Fibroblast of peridontal ligament (primary cell): ENCODE measurements around the gene NOX3.
"Not testable (repeated sequence)": the region's sequence is repeated elsewhere in the genome, so short reads cannot be mapped to it uniquely, and the experiment has no call there.

Experiments used
- DNase-seq: peaks from one replicate; pipeline ENCODE4 v3.0.0-alpha.2; 2010; ENCODE audit errors: extremely low read depth

Gene NOX3

DNA sequence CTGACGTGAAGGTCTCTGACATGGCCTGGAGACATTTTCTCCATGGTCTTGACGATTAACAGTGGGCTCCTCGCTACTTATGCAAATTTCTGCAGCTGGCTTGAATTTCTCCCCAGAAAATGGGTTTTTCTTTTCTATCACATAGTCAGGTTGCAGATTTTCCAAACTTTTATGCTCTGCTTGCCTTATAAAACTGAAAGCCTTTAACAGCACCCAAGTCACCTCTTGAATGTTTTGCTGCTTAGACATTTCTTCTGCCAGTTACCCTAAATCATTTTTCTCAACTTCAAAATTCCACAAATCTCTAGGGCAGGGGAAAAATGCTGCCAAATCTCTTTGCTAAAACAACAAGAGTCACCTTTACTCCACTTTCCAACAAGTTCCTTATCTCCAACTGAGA, 12.9 kb upstream of the NOX3 start:
- DNase-seq = not testable (repeated sequence)

DNA sequence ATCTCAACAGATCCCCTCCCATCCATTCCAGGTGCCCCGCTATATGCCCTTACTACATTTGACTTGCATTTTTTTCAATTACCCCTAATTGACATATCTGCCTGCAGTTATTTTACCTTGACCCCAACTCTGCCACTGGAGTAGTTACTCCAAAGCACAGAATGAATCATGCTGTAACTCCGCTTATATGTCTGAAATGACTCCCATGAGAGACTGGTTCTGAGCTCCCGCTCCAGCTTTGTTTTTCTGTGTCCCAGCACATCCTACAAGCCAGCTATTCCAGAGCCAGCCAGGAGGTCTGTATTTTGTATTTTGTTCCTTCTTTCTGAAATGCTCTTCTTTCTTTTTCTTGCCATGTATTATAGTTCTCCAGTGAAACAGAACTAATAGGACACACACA, 10.9 kb upstream of the NOX3 start:
- peak; percentile 62 for DNase-seq

DNA sequence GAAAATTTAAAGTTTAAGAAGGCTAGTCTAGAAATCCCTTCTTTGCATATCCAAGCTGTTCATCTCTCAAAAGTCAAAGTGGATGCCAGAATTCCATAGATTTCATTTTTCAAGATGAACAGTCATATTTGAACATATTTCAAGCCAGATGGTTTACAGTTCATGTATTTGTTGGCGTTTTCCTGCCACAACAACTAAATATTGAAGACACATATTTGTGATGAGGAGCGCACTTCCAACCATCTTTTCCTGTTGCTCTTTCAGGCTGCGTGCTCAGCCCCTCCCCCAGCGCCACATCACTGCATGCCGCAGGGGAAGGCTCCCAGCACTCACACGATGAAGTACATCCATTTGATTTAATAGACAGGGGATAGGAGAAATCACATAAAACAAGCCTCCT, 5.9 kb upstream of the NOX3 start:
- DNase-seq = peak; percentile 66

DNA sequence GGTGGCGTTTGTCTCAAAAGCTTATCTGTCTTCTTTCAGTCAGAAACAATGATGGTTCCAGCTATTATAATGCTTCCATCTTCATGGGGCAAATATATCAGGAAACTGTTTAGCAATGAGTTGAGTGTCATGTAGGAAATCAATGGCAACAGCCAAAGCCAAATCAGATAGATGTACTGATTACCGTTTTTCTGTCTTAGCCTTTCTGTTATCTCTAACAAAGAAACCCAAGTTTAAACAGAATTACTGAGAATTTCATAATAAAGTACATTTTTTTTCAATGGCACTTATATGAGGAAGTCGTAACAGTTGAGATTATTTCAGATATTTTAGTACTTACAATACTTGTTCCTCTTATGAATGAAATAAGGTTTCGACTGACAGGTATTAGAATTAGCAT, 1.2 kb downstream of the NOX3 start:
- no peak for DNase-seq

DNA sequence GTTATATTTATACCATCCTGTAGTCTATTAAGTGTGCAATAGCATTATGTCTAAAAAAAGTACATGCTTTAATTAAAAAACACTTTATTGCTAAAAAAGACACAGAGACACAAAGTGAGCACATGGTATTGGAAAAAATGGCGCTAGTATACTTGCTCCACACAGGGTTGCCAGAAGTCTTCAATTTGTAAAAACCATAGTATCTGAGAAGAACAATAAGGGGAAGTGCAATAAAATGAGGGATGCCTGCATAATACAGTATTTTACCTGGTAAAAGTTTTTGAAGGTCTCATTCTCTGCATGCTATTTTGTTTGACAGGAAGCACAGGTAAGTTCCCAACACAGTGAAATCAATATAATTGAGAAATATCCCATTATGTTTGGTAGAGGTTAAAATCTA, 1.6 kb downstream of the NOX3 start:
- DNase-seq = no peak

DNA sequence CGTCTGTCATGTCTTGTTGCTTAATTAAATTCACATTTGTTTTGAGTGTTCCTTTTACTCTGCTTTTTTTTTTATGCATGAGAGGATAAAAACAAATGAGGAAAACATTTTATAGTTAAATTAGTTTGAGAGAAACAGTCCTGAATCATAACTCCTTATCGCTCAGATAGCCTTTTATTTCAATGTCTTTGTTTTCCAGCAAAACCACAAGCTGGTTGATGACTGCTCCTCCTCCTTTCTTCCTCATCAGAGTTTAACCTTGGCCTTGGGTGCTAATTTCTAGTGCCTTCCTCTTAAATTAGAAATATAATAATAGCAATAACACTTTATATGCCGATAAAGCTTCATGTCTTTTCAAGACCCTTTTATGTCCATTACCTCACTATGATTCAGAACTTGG, 3.1 kb downstream of the NOX3 start:
- DNase-seq = no peak

DNA sequence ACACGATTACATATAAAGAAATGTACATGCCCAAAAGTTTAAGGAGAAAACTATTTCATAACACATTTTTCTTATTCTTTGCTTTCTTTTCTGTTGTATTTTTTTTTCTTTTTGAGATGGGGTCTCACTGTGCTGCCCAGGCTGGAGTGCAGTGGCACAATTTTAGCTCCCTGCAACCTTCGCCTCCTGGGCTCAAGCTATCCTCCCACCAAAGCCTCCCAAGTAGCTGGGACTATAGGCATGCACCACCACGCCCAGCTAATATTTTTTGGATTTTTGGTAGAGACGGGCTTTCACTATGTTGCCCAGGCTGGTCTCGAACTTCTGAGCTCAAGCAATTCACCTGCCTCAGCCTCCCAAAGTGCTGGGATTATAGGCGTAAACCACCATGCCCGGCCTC, 4.1 kb downstream of the NOX3 start:
- DNase-seq = not testable (repeated sequence)

DNA sequence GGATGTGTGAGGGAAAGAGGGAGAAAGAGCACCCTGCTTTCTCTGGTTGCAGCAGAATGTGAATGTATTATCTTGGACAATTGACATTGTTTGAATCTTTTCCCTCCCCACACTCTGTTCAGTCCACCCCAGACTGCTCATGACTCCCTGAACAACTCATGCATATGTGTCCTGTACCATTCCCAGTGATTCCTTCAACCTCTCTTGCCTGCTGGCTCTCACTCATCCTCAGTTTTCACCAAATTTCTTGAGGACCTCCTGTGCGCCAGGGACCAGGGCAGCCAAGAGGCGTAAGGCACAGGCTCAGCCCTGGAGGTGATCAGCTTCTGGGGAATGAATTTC, 5.4 kb downstream of the NOX3 start:
- DNase-seq = no peak

DNA sequence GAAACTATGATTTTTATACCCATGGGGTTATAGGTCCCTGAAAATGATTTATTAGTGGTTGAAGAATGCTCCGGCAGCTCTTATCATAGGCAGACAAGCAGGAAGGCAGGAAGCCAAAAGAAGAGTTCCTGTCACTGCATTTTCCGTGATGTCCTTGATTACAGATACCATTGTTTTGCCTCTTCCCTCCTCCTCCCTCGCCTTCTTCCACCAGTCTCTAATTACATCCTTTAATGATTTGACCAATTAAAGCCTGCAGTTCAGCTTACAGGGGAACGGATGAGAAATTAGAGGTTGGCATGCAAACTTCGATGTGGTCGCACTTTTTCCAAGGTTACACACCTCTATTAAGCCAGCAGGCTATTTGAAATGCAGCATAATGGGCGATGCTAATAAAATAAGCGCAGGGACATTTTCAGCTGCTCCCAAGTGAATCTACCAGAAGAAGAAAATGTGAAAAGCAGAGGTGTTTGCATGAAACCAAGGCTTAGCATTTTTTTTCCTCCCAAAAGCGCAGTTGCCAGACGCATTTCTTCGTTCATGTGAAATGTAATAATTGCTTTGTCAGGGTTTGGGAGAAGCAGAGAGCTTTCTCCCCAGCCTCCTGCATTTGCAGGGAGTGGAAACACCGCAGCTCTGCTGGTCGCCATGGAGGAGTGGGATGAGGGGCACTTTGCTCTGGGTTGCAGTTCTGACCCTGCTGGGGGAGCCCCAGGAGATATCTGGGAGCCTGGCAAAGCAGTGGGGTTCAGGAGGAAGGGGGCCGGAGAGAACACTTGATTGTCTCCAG, 6.0 kb downstream of the NOX3 start:
- no peak for DNase-seq

DNA sequence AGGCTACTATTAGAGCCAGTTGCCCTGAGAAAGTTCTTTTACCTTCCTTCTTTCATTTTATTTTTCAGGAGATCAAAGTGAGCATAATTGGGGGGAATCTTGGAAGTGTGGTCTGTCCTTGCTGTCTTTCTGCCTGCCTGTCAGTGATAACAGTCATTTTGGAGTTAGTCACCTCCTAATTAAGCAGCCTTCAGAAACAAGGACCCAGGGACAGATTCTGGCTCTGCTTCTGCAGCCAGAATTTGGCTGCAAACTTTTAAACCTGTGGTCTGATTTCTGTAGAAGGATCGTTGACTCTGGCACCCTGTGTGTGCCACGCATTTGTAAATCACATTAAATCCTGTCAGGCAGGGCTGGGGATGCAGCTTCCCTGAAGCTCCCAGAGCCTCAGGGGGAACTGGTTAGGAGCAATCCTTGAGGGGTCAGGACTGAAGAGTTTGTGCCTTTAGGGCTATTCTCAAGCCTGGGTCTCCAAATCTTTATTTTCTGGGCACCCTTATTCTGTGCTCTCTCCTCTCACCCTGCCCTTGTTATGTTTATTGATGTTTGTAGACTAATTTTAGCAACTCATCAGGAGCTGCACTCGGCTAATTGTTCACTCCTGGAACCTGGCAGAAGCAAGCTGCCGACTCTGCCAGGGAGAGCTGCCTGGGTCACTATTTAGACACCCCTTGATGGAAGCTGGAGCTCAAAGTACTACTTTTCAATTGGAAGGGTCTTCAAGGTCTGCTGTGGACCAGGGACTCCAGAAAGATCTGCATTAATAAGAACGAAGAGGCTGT, 6.8 kb downstream of the NOX3 start:
- no peak for DNase-seq

DNA sequence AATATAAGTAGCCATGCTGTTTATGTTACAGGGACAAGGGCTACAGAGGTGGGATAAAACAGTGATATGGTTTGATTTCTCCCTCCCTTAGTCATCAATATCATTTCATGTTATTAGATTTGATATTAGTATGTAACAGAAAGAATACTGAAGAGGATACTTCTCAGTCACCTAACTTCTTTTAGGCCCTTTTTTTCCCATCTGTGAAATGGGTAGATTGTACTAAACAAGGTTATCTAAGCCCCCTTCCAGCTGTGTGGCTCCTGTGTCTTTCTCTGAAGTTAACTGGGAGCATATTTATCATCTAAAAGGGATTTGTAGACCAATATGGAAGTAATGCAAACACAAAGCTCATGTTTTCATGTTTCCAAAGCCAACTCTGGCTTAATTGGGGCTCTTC, 7.7 kb downstream of the NOX3 start:
- no peak for DNase-seq

DNA sequence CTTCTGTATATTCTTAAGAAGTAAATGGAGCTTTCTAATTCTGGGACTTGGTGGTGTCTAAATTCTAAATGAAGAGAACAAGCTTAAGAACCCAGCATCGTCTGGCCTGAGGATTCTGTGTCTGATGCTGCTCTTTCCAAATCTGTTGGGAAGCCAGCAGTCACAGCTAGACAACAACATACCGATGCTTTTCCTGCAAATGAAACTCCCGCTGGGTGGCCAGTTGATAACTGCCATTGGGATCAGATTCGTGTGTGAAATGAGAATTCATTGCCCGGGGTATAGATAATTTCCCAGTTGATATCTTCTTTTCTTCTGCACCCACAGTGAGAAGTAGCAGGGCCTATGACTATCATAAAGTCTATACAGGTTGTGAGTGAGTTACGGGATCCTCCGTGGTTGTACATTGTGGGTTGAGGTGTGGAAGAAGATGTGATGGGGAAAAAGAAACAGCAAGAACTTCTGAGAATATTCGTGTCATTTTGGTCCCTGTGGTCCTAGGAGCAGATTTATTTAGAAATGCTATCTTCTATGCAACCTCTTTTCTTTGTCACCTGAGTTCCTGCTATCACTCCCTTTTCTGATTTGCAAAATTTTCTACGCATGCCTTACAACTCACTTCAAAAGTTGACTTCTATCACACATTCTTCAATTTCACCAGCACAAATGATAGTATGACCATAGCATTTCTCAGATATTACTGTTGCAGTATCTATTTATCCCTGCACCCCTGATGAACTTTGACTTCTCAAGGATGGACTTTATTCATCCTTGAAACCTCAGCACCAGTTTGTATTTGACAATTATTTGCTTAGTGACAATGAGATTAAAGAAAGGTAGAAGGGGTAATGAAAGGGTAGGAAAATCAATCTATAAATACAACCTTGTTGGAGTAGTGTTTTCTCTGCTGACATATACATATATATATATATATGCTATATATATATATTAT, 10.4 kb downstream of the NOX3 start:
- no peak for DNase-seq

DNA sequence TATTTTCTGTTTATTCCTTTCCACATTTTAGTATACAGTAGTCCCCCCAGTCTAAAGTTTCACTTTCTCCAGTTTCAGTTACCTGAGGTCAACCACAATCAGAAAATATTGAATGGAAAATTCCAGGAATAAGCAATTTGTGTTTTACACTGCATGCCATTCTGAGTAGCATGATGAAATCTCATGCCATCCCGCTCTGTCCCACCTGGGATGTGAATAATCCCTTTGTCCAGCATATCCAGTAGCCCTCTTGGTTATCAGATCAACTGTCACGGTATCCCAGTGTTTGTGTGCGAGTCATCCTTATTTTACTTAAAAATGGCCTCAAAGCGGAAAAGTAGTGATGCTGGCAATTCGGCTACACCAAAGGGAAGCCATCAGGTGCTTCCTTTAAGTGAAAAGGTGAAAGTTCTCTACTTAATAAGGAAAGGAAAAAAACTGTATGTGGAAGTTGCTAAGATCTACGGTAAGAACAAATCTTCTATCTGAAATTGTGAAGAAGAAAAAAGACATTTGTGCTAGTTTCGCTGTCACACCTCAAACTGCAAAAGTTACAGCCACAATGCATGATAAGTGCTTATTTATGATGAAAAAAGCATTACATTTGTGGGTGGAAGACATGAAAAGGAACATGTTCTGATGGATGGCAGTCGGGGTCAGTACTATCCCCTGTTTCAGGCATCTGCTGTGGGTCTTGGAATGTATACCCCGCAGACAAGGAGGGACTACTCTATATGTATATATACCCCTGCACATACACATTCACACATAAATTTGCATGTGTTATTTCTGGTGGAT, 11.3 kb downstream of the NOX3 start:
- no peak for DNase-seq

DNA sequence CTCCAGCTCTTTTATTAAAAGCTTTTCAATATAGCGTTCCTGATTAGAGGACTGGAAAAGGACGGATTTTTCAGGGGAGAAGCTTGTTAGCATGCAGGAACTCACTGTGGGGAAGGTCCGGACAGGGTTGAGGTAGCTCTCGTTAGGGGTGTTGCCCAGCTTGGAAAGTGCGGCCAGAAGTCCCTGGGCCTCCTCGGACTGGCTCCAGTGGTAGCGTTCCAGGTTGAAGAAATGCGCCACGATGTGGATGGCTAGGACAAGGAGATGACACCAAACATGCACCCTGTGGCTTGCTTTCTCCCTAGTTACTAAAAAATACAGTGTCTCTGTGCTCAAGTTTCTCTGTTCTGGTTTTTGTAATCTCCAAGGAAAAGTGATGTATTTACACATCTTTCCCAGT, 12.5 kb downstream of the NOX3 start:
- no peak for DNase-seq

DNA sequence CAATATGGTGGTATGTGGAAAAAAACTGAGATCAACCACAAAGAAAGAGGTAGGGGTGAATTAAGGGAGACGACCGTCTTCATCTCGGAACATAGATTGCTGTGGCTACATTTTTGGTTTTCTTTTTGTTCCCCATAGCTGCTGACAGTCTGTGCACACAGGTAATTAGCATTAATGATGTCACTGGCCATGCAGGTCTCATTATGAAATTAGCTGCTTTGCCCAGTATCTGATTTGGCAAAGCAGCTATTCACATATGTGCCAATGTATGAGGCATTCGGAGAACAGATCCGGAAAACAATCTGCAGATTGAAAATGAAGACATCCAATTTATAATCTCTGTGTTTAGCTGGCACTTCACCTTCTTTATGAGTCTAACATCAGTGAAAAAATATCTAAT, 13.1 kb downstream of the NOX3 start:
- DNase-seq = no peak

DNA sequence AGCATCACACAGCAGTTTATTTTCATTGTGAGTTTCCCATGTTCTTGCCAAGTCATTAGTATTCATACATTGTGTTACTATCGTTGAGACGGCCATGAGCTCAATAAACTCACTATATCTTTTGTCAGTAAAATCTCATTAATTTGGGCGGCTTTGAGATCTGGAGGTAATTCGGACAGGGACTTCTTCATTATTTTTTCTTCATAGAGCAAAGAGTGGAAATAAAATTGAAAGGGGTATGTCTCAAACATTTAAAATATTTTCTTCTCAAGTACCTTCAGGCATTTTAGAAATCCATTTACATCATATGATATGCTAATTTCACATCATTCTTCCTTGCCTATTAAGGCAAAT, 14.6 kb downstream of the NOX3 start:
- no peak for DNase-seq

DNA sequence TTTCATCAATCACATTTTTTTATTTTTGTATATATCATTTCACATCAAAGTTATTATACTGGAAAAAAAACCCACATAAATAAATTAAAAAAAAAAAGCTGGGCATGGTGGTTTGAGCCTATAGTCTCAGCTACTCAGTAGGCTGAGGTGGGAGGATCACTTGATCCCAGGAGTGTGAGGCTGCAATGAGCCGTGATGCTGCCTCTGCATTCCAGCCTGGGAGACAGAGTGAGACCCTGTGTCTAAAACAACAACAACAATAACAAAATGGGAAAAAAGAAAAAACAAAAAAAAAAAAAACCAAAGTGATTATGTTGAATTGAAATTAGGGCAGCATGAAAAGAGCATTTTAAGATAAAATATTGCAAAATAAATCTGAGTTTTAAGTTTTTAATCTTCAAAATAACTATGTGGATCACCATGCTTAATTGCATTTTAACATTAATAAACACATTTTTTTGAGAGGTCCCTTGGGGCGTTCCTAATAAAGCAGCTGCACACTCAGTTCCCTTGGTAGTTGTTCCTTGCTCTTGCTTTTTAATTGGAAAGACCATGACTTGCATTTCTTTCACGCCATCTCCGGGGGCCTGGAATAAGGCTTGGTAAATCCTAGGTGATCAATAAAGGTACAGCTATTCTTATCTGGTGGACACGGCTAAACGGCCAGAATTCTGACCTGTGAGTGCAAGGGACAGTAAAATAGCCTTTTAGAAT, 15.1 kb downstream of the NOX3 start:
- DNase-seq = no peak

DNA sequence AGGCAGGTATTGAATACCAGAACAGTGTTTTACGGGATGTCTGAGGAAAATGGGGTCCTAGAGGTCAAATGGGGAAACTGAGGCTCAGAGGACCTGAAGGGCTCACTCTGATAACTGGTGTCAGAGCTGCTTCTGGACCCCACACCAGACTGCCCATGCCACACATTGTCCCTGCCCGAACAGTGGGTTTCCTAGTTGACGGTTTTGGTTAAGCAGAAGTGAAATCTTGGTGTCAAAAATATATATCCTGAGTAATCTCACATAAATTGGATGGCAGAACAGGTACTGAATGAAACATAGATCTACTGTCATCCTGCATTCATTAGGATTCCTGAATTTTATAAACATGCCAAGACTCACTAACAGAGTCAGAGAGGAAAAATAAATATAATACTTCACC, 16.3 kb downstream of the NOX3 start:
- DNase-seq = no peak

DNA sequence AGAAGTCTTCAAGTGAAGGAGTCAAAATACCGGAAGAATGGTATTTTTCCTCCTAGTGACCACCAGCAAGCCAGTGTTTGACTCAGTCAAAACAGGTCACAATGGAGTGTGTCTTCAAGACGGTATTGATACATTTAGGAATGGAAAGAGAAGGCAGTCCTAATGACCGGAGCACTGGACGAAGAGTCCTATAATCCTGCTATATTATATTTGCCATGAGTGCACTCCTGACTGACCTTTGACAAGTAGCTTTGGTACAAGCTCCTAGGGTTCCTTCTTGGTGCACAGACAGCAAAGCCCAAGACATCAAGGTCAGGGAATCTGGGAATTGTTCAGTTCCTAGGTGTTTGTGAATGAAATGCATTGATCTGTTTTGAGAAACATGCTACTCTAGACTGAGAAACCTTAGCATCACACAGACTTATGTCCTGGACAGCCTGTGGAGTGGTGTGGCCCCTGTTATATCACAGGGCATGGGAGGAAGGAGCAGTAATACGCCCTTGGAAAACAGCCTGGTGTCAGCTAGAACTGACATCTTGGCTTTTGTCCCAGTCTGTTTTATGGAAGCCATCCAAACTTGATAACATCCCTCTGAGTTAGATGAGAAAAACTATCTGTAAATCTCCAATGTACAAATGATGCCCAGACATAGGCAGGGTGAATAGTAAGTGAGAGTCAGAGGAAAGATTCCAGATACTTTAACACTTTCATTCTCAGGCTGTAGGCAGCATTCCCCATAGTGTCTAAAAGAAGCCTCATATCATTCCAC, 18.5 kb downstream of the NOX3 start:
- peak; percentile 44 for DNase-seq

DNA sequence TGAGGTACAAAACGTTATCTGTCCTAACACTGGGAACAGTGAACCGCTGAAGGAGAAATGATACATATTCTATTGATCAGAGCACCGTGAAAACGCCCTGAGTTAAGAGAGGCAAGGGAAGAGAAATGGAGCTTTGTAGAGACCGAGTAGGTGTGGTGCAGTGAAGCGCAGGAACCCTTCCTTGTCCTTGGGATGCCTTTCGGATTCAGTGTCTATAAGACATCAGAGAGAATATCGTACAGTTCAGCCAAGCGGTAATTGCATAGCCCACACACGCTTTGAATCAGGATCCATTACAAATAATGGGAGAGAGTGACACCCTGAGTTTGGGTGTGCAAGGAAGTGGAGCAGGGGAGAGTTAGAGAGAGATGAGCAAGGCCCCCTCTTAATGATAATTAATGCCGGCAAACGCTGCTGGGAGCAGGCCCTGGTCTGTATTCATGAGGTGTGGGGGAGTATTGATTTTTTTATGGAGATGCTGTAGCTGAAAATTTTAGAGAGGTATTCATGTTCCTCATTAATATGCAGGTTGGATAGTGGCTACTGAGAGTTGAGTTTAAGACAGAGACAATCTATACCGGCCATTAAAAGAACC, 20.7 kb downstream of the NOX3 start:
- DNase-seq = no peak
